Choroid plexus epithelial cell (primary cell): ENCODE data around the gene SYN1.
"Not testable (repeated sequence)": the region's sequence is repeated elsewhere in the genome, so short reads cannot be mapped to it uniquely, and the experiment has no call there.

Experiments used
- DNase-seq: peaks from one replicate; pipeline ENCODE4 v3.0.0-alpha.2; 2010; ENCODE audit warnings: low read depth
- H3K4me3 ChIP-seq: 2 replicates; pipeline ENCODE4 v1.5.1; 2011; ENCODE audit warnings: low read depth, mild to moderate bottlenecking, control low read depth, low read length, moderate library complexity
- CTCF ChIP-seq: conservative IDR thresholded peaks from 2 replicates; pipeline ENCODE4 v1.5.1; 2011; ENCODE audit warnings: low read depth, mild to moderate bottlenecking, control low read depth, inconsistent platforms, low read length, moderate library complexity

SYN1 gene

GRCh38 chrX:47612418-47612817 lies 7.2 kb downstream of the SYN1 start:
- DNase-seq, result no peak
- TF ChIP-seq CTCF, result no peak
- no peak overlapping the region for H3K4me3 ChIP-seq

GRCh38 chrX:47611926-47612325 lies 7.7 kb downstream of the SYN1 start:
- TF ChIP-seq CTCF, result no peak
- DNase-seq, result no peak
- no peak overlapping the region for H3K4me3 ChIP-seq

- no peak for TF ChIP-seq CTCF
- DNase-seq, result no peak
- no peak overlapping the region for H3K4me3 ChIP-seq
Observed at GRCh38 chrX:47611489-47611888, 8.2 kb downstream of the SYN1 start.

GRCh38 chrX:47610511-47610910 lies 9.1 kb downstream of the SYN1 start:
- DNase-seq, result no peak
- TF ChIP-seq CTCF, result no peak
- H3K4me3 ChIP-seq, result no peak overlapping the region

- TF ChIP-seq CTCF, result no peak
- DNase-seq, result no peak
- no peak overlapping the region for H3K4me3 ChIP-seq
Observed at GRCh38 chrX:47608130-47608810, 11.4 kb downstream of the SYN1 start.

GRCh38 chrX:47607091-47607490 lies 12.6 kb downstream of the SYN1 start:
- no peak for TF ChIP-seq CTCF
- DNase-seq, result peak; percentile 60
- H3K4me3 ChIP-seq, result no peak overlapping the region

GRCh38 chrX:47605024-47605423 lies 14.6 kb downstream of the SYN1 start:
- no peak for TF ChIP-seq CTCF
- DNase-seq, result no peak
- no peak overlapping the region for H3K4me3 ChIP-seq

GRCh38 chrX:47603125-47603524 lies 16.5 kb downstream of the SYN1 start:
- not testable (repeated sequence) for H3K4me3 ChIP-seq, DNase-seq
